Activated naive CD8-positive, alpha-beta T cell (primary cell): ENCODE results near the gene LIX1.

ENCODE experiments used
- H3K27ac Mint-ChIP-seq: one replicate; pipeline ENCODE4 v1.8.0; 2021; ENCODE audit warnings: mixed read lengths
- H3K27me3 Mint-ChIP-seq: one replicate; pipeline ENCODE4 v1.8.0; 2021; ENCODE audit warnings: mixed read lengths
- H3K36me3 Mint-ChIP-seq: one replicate; pipeline ENCODE4 v1.8.0; 2021; ENCODE audit warnings: mixed read lengths
- H3K4me1 Mint-ChIP-seq: one replicate; pipeline ENCODE4 v1.8.0; 2021; ENCODE audit warnings: low read depth, mixed read lengths
- H3K4me3 Mint-ChIP-seq: one replicate; pipeline ENCODE4 v1.8.0; 2021; ENCODE audit warnings: mild to moderate bottlenecking, mixed read lengths
- H3K9me3 Mint-ChIP-seq: one replicate; pipeline ENCODE4 v1.8.0; 2021; ENCODE audit warnings: low read depth, mixed read lengths

LIX1 gene

GRCh38 chr5:97062046-97062445 lies 80.4 kb downstream of the LIX1 start:
- Mint-ChIP-seq H3K4me1 (no peaks in the 10 kb centered on the region), H3K27me3 (no peaks in the 10 kb centered on the region), H3K4me3 (no peak overlapping the region), H3K36me3 (peaks cover 6% of the 10 kb centered on the region), H3K27ac (no peak overlapping the region), H3K9me3 (peaks cover 5% of the 10 kb centered on the region)

- H3K4me3 Mint-ChIP-seq: no peak overlapping the region
- peaks cover 5% of the 10 kb centered on the region for H3K9me3 Mint-ChIP-seq
- H3K36me3 Mint-ChIP-seq: peaks cover 9% of the 10 kb centered on the region
- no peak overlapping the region for H3K27ac Mint-ChIP-seq
- no peaks in the 10 kb centered on the region for H3K4me1 Mint-ChIP-seq
- no peaks in the 10 kb centered on the region for H3K27me3 Mint-ChIP-seq
These were observed 86.1 kb downstream of the LIX1 start for GRCh38 chr5:97056263-97056662.

GRCh38 chr5:97049175-97049574 lies 93.2 kb downstream of the LIX1 start:
- Mint-ChIP-seq H3K4me3 (no peak overlapping the region), H3K27me3 (peaks cover 7% of the 10 kb centered on the region), H3K27ac (no peak overlapping the region), H3K36me3 (no peaks in the 10 kb centered on the region), H3K9me3 (no peaks in the 10 kb centered on the region), H3K4me1 (no peaks in the 10 kb centered on the region)

GRCh38 chr5:97047076-97047475 lies 95.3 kb downstream of the LIX1 start:
- Mint-ChIP-seq H3K36me3 (no peaks in the 10 kb centered on the region), H3K4me3 (no peak overlapping the region), H3K27me3 (peaks cover 7% of the 10 kb centered on the region), H3K27ac (no peak overlapping the region), H3K4me1 (peaks cover 4% of the 10 kb centered on the region), H3K9me3 (no peaks in the 10 kb centered on the region)

- no peak overlapping the region for H3K27ac Mint-ChIP-seq
These were observed 96.0 kb downstream of the LIX1 start for GRCh38 chr5:97046270-97046982.

GRCh38 chr5:97044052-97044451 lies 98.4 kb downstream of the LIX1 start:
- peaks cover 4% of the 10 kb centered on the region for H3K4me1 Mint-ChIP-seq
- no peak overlapping the region for H3K4me3 Mint-ChIP-seq
- no peaks in the 10 kb centered on the region for H3K9me3 Mint-ChIP-seq
- peaks cover 7% of the 10 kb centered on the region for H3K27me3 Mint-ChIP-seq
- H3K36me3 Mint-ChIP-seq: no peaks in the 10 kb centered on the region
- H3K27ac Mint-ChIP-seq: no peak overlapping the region

More at GRCh38 chr5:97046270-97046982, 96.0 kb downstream of the LIX1 start:
- Mint-ChIP-seq H3K36me3 (no peaks in the 10 kb centered on the region), H3K9me3 (no peaks in the 10 kb centered on the region), H3K4me3 (no peak overlapping the region), H3K27me3 (peaks cover 7% of the 10 kb centered on the region), H3K4me1 (peaks cover 4% of the 10 kb centered on the region)

- Mint-ChIP-seq H3K27me3 (peaks cover 7% of the 10 kb centered on the region), H3K9me3 (no peaks in the 10 kb centered on the region), H3K4me3 (no peak overlapping the region), H3K27ac (no peak overlapping the region), H3K4me1 (peaks cover 4% of the 10 kb centered on the region), H3K36me3 (no peaks in the 10 kb centered on the region)
These were observed 98.9 kb downstream of the LIX1 start for GRCh38 chr5:97043511-97043910.

- Mint-ChIP-seq H3K9me3 (no peaks in the 10 kb centered on the region), H3K36me3 (no peaks in the 10 kb centered on the region), H3K4me1 (peaks cover 4% of the 10 kb centered on the region), H3K4me3 (no peak overlapping the region), H3K27me3 (peaks cover 6% of the 10 kb centered on the region), H3K27ac (no peak overlapping the region)
These were observed 99.4 kb downstream of the LIX1 start for GRCh38 chr5:97042996-97043395.
